Panc1 (cell line): ENCODE measurements around the gene RALA. TPM values are rescaled to one million over a fixed set of nuclear protein-coding genes. Genes with fewer than 3 reads are reported as not detected.

Experiments used
- ATAC-seq: fragments of 200-7000 bp; cut with Tn5 transposase; 2 replicates; pipeline ENCODE4 v1.9.1; 2020; ENCODE audit warnings: mild to moderate bottlenecking, moderate library complexity
- BruUV-seq: library from RNA; stranded (reverse); fragments of 400-500 nt; replicated peaks from 2 replicates; lab custom pipeline; 2021; lab: Mats Ljungman, UMichigan
- CTCF ChIA-PET: fragments of 300-600 bp; sonication (Branson Sonifier 250); formaldehyde crosslinking; loops from one replicate; lab custom pipeline; 2022; ENCODE audit warnings: antibody characterized with exemption; lab: Charles Lee
- POLR2A ChIA-PET: fragments of 300-600 bp; sonication (Branson Sonifier 250); formaldehyde crosslinking; loops from one replicate; lab custom pipeline; 2022; ENCODE audit warnings: antibody characterized with exemption; lab: Charles Lee
- DNase-seq: peaks from one replicate; pipeline ENCODE4 v3.0.0-alpha.2; 2010; ENCODE audit warnings: low read depth, low spot score
- H3K27ac ChIP-seq: 2 replicates; pipeline ENCODE4 v1.5.1; 2011; ENCODE audit warnings: mild to moderate bottlenecking, low read length, inconsistent platforms
- H3K27me3 ChIP-seq: fragments of 200-500 bp; sonication (Bioruptor generic); 2 replicates; pipeline ENCODE4 v1.6.0; 2014; ENCODE audit warnings: low read length, inconsistent platforms; ENCODE audit not compliant: control insufficient read depth, insufficient read depth
- H3K36me3 ChIP-seq: fragments of 200-500 bp; sonication (Bioruptor generic); 2 replicates; pipeline ENCODE4 v1.5.1; 2014; ENCODE audit warnings: inconsistent platforms, mild to moderate bottlenecking, low read length, moderate library complexity; ENCODE audit not compliant: control insufficient read depth, insufficient read depth
- H3K4me1 ChIP-seq: 2 replicates; pipeline ENCODE4 v1.5.1; 2011; ENCODE audit warnings: inconsistent platforms, mild to moderate bottlenecking, low read length, moderate library complexity; ENCODE audit not compliant: control insufficient read depth, insufficient read depth
- H3K4me3 ChIP-seq, 2 experiments: 2 replicates each; pipeline ENCODE4 v1.5.1; 2011 to 2012; ENCODE audit warnings: low read depth in 2 of 2, low read length in 2 of 2, mild to moderate bottlenecking in 2 of 2, inconsistent platforms in 1 of 2, moderate library complexity in 1 of 2
- H3K9me3 ChIP-seq: fragments of 200-500 bp; sonication (Bioruptor generic); 2 replicates; pipeline ENCODE4 v1.5.1; 2014; ENCODE audit warnings: low read depth, mild to moderate bottlenecking, inconsistent platforms, low read length, moderate library complexity; ENCODE audit not compliant: control insufficient read depth, insufficient read depth
- POLR2AphosphoS5 ChIP-seq: IDR thresholded peaks from 2 replicates; pipeline ENCODE4 v1.6.1; 2012; ENCODE audit warnings: mild to moderate bottlenecking, low read depth, low read length, moderate library complexity
- SIN3A ChIP-seq: IDR thresholded peaks from 2 replicates; pipeline ENCODE4 v1.6.1; 2012; ENCODE audit warnings: low read depth, mild to moderate bottlenecking, low read length, moderate library complexity, borderline replicate concordance; ENCODE audit not compliant: insufficient read depth
- TCF7L2 ChIP-seq: IDR thresholded peaks from 2 replicates; pipeline ENCODE4 v1.6.1; 2011; ENCODE audit warnings: mild to moderate bottlenecking, low read depth, low read length, inconsistent platforms
- in situ Hi-C: cut with HindIII; loops from 2 replicates; pipeline ENCODE4 v1.10.0; 2016; ENCODE audit warnings: low sequenced_read_pairs, low pct_unique_long_range_greater_than_20kb
- intact Hi-C: fragments of 100-400 bp; cut with micrococcal nuclease; formaldehyde crosslinking; loops from one replicate; pipeline ENCODE4 v1.10.0; 2022; ENCODE audit not compliant: unreplicated experiment
- total RNA-seq: library from RNA; stranded (reverse); gene quantifications from one replicate; pipeline ENCODE4 v1.2.1, GENCODE V29; 2021; ENCODE audit not compliant: unreplicated experiment
- TF ChIP-seq, protein P1 (sequence below), 2 experiments: IDR thresholded peaks; 2 replicates each; pipeline ENCODE4 v1.6.1; 2011 to 2012; ENCODE audit warnings: low read depth in 2 of 2, control low read depth in 1 of 2, low read length in 1 of 2, mild to moderate bottlenecking in 1 of 2, moderate library complexity in 1 of 2; ENCODE audit not compliant: insufficient read depth in 1 of 2
- TF ChIP-seq, protein P2 (sequence below): fragments of 450-650 bp; IDR thresholded peaks from 2 replicates; pipeline ENCODE4 v1.5.1; 2017; ENCODE audit warnings: mild to moderate bottlenecking

Gene RALA
- total RNA-seq, 1 experiment from 2014 or later: 34.3 TPM

DNA sequence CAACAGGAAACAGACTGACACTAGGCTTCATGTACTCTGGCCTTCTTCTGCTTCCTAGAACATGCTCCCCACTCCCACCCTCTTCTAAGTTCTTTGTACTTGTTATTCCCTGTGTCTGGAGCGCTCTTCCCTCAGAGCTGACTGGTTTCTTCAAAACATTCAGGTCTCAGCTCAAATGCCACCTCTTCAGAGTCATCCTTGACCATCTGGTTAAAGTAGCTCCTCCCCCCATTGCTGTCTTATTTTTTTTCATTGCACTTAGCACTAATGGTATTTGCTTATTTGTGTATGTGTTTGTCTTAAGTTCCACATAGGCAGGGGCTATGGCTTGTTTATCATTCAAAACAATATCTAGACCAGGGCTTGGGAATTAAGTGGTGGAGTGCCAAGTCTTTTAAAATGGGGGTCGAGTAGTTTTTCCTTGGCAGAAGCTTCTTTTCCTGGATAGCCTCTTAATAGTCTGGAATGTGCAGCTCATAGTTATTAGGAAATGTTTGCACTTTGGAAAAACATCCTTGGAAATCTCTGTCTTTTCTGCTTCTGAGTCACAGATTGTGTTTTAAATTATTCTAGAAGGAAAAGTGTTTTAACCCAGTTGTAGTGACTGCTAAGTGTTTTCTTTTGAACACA is 60.0 kb downstream of the RALA start:
- H3K27me3 ChIP-seq: no peaks in the 10 kb centered on the region
- TF ChIP-seq, protein P1, sequence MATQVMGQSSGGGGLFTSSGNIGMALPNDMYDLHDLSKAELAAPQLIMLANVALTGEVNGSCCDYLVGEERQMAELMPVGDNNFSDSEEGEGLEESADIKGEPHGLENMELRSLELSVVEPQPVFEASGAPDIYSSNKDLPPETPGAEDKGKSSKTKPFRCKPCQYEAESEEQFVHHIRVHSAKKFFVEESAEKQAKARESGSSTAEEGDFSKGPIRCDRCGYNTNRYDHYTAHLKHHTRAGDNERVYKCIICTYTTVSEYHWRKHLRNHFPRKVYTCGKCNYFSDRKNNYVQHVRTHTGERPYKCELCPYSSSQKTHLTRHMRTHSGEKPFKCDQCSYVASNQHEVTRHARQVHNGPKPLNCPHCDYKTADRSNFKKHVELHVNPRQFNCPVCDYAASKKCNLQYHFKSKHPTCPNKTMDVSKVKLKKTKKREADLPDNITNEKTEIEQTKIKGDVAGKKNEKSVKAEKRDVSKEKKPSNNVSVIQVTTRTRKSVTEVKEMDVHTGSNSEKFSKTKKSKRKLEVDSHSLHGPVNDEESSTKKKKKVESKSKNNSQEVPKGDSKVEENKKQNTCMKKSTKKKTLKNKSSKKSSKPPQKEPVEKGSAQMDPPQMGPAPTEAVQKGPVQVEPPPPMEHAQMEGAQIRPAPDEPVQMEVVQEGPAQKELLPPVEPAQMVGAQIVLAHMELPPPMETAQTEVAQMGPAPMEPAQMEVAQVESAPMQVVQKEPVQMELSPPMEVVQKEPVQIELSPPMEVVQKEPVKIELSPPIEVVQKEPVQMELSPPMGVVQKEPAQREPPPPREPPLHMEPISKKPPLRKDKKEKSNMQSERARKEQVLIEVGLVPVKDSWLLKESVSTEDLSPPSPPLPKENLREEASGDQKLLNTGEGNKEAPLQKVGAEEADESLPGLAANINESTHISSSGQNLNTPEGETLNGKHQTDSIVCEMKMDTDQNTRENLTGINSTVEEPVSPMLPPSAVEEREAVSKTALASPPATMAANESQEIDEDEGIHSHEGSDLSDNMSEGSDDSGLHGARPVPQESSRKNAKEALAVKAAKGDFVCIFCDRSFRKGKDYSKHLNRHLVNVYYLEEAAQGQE (IDR thresholded peaks at IDR 0.05; ENCODE audit: insufficient read depth in 1 of 2, low read depth in 2 of 2, low read length in 1 of 2): no peak
- TF ChIP-seq SIN3A: no peak
- no peaks in the 10 kb centered on the region; the same call in 1 of the 2 replicates for H3K4me1 ChIP-seq
- no peak overlapping the region for H3K27ac ChIP-seq
- no peaks in the 10 kb centered on the region for H3K9me3 ChIP-seq
- DNase-seq (no peak), ATAC-seq (no peak)
- no peaks in the 10 kb centered on the region for H3K36me3 ChIP-seq
- intact Hi-C loops: no loop called here
- CTCF ChIA-PET: no interaction called here
- in situ Hi-C loops: no loop called here
- POLR2A ChIA-PET: interaction anchor here (0.6 kb wide), 1 partner anchor 20 kb away, joined by 4 read pairs; no protein-coding TSS in a partner anchor
- H3K4me3 ChIP-seq: no peak overlapping the region
- BruUV-seq: no TSS peak

DNA sequence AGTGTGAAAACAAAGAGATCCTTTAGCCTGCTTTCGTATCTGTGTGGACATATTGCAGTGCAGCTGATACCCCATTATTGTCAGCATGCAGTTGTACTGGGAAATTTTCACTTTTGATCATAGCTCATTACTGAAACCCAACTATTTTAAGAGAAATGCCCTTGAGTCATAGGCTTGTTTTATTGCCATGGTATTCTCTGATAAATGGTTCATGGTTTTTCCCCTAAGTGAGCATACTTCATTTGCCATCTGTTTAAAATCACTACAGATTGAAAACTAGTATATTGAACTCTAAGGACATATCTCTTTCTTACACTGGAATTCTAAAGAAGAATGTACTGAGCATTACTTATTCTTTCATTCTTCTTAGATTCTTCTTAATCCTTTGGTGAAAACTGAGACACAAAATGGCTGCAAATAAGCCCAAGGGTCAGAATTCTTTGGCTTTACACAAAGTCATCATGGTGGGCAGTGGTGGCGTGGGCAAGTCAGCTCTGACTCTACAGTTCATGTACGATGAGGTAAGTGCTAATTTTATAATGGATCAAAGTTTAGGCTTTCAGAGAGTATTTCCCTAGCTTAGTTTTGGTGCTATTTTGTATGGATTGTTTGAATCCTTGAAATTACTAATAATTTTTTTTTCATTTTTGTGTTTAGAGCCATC is 63.0 kb downstream of the RALA start:
- H3K4me1 ChIP-seq: no peaks in the 10 kb centered on the region; the same call in 1 of the 2 replicates
- no peak overlapping the region for H3K4me3 ChIP-seq
- no peak overlapping the region for H3K27ac ChIP-seq
- intact Hi-C loops (no loop called here), in situ Hi-C loops (no loop called here)
- no TSS peak for BruUV-seq
- TF ChIP-seq POLR2AphosphoS5 (no peak), TCF7L2 (no peak), SIN3A (no peak)
- TF ChIP-seq, protein P1 (IDR thresholded peaks at IDR 0.05; ENCODE audit: insufficient read depth in 1 of 2, low read depth in 2 of 2, low read length in 1 of 2): no peak
- TF ChIP-seq, protein P2, sequence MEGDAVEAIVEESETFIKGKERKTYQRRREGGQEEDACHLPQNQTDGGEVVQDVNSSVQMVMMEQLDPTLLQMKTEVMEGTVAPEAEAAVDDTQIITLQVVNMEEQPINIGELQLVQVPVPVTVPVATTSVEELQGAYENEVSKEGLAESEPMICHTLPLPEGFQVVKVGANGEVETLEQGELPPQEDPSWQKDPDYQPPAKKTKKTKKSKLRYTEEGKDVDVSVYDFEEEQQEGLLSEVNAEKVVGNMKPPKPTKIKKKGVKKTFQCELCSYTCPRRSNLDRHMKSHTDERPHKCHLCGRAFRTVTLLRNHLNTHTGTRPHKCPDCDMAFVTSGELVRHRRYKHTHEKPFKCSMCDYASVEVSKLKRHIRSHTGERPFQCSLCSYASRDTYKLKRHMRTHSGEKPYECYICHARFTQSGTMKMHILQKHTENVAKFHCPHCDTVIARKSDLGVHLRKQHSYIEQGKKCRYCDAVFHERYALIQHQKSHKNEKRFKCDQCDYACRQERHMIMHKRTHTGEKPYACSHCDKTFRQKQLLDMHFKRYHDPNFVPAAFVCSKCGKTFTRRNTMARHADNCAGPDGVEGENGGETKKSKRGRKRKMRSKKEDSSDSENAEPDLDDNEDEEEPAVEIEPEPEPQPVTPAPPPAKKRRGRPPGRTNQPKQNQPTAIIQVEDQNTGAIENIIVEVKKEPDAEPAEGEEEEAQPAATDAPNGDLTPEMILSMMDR: no peak
- DNase-seq: no peak
- ChIA-PET CTCF (no interaction called here), POLR2A (interaction anchor here (0.6 kb wide), 1 partner anchor 41 kb away, joined by 3 read pairs; no protein-coding TSS in a partner anchor)
- H3K36me3 ChIP-seq: no peaks in the 10 kb centered on the region
- H3K27me3 ChIP-seq: no peaks in the 10 kb centered on the region
- no peak for ATAC-seq
- H3K9me3 ChIP-seq: no peaks in the 10 kb centered on the region
